ENCODE data around the gene FAF1.

DNA sequence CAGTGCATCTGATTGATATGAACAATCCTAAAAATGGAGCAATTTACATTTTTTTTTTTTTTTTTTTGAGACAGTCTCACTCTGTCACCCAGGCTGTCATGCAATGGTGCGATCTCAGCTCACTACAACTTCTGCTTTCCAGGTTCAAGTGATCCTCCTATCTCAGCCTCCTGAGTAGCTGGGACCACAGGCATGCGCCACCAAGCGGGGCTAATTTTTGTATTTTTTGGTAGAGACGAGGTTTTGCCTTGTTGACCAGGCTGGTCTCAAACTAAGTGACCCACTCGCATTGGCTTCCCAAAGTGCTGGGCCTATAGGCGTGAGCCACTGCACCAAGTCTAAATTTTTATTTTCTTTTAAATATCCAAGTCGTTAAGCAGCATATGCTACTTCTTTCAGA lies 109.0 kb downstream of the FAF1 start:
- TF ChIP-seq, protein P1, sequence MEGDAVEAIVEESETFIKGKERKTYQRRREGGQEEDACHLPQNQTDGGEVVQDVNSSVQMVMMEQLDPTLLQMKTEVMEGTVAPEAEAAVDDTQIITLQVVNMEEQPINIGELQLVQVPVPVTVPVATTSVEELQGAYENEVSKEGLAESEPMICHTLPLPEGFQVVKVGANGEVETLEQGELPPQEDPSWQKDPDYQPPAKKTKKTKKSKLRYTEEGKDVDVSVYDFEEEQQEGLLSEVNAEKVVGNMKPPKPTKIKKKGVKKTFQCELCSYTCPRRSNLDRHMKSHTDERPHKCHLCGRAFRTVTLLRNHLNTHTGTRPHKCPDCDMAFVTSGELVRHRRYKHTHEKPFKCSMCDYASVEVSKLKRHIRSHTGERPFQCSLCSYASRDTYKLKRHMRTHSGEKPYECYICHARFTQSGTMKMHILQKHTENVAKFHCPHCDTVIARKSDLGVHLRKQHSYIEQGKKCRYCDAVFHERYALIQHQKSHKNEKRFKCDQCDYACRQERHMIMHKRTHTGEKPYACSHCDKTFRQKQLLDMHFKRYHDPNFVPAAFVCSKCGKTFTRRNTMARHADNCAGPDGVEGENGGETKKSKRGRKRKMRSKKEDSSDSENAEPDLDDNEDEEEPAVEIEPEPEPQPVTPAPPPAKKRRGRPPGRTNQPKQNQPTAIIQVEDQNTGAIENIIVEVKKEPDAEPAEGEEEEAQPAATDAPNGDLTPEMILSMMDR (IDR thresholded peaks at IDR 0.05), result no peak
- TF ChIP-seq POLR2A (IDR thresholded peaks at IDR 0.05) (no peak), EP300 (IDR thresholded peaks at IDR 0.05) (no peak)

All from tibial nerve (tissue), 4 donors.